WTC11 (cell line): ENCODE data around the gene SAC3D1. TPM values are rescaled to one million over a fixed set of nuclear protein-coding genes. Genes with fewer than 3 reads are reported as not detected.

Source experiments
- ATAC-seq: fragments of 200-7000 bp; cut with Tn5 transposase; 2 replicates; pipeline ENCODE4 v1.10.0; 2021; ENCODE audit warnings: mild to moderate bottlenecking, moderate library complexity
- CTCF ChIA-PET: fragments of 300-600 bp; sonication (Branson Sonifier 250); formaldehyde crosslinking; loops from one replicate; lab custom pipeline; 2021; ENCODE audit warnings: antibody characterized with exemption; lab: Charles Lee
- POLR2A ChIA-PET: fragments of 350-600 bp; sonication (Branson Sonifier 250); formaldehyde crosslinking; loops from one replicate; lab custom pipeline; 2021; ENCODE audit warnings: antibody characterized with exemption; lab: Charles Lee
- DNase-seq: peaks from one replicate; pipeline ENCODE4 v3.0.0; 2021; ENCODE audit warnings: low spot score
- H3K27ac Mint-ChIP-seq: 2 replicates; pipeline ENCODE4 v1.8.0; 2021; ENCODE audit warnings: mixed read lengths
- H3K27me3 Mint-ChIP-seq: 2 replicates; pipeline ENCODE4 v1.8.0; 2021; ENCODE audit warnings: low read depth, mild to moderate bottlenecking, moderate library complexity, mixed read lengths
- H3K36me3 Mint-ChIP-seq: 2 replicates; pipeline ENCODE4 v1.8.0; 2021; ENCODE audit warnings: mixed read lengths
- H3K4me1 Mint-ChIP-seq: 2 replicates; pipeline ENCODE4 v1.8.0; 2022; ENCODE audit warnings: mixed read lengths
- H3K4me3 Mint-ChIP-seq: 2 replicates; pipeline ENCODE4 v1.8.0; 2021; ENCODE audit warnings: mild to moderate bottlenecking, moderate library complexity, mixed read lengths
- H3K9me3 Mint-ChIP-seq: 2 replicates; pipeline ENCODE4 v1.8.0; 2021; ENCODE audit warnings: mixed read lengths
- ATF1 ChIP-seq: sonication (generic); formaldehyde crosslinking; IDR thresholded peaks from 2 replicates; pipeline ENCODE4 v1.8.1; 2023; ENCODE audit warnings: mild to moderate bottlenecking, moderate library complexity, missing genetic modification reagents
- ELF4 ChIP-seq: sonication (generic); formaldehyde crosslinking; IDR thresholded peaks from 2 replicates; pipeline ENCODE4 v1.8.1; 2022; ENCODE audit warnings: low read depth, mild to moderate bottlenecking, moderate library complexity, missing genetic modification reagents
- EMX1 ChIP-seq: fragments of 250-450 bp; sonication (Bioruptor Pico); IDR thresholded peaks from 2 replicates; pipeline ENCODE4 v1.8.0; 2021; ENCODE audit warnings: mild to moderate bottlenecking
- HMGXB4 ChIP-seq: sonication (generic); formaldehyde crosslinking; IDR thresholded peaks from 2 replicates; pipeline ENCODE4 v1.8.1; 2023; ENCODE audit warnings: mild to moderate bottlenecking, moderate library complexity, missing genetic modification reagents
- KAT7 ChIP-seq: sonication (generic); formaldehyde crosslinking; IDR thresholded peaks from 2 replicates; pipeline ENCODE4 v1.8.1; 2023; ENCODE audit warnings: missing genetic modification reagents, mild to moderate bottlenecking, borderline replicate concordance
- PRRX2 ChIP-seq: fragments of 250-450 bp; sonication (Bioruptor Pico); IDR thresholded peaks from 2 replicates; pipeline ENCODE4 v1.8.0; 2021; ENCODE audit warnings: mild to moderate bottlenecking
- TCF7 ChIP-seq: sonication (generic); formaldehyde crosslinking; IDR thresholded peaks from 2 replicates; pipeline ENCODE4 v1.8.0; 2022; ENCODE audit warnings: mild to moderate bottlenecking, low read depth, missing genetic modification reagents, moderate library complexity
- USF2 ChIP-seq: sonication (generic); formaldehyde crosslinking; IDR thresholded peaks from 2 replicates; pipeline ENCODE4 v1.8.1; 2023; ENCODE audit warnings: mild to moderate bottlenecking, missing genetic modification reagents, moderate library complexity
- ZBTB21 ChIP-seq: sonication (generic); formaldehyde crosslinking; IDR thresholded peaks from 2 replicates; pipeline ENCODE4 v1.8.1; 2023; ENCODE audit warnings: mild to moderate bottlenecking, missing genetic modification reagents, borderline replicate concordance
- ZNF232 ChIP-seq: sonication (generic); formaldehyde crosslinking; IDR thresholded peaks from 2 replicates; pipeline ENCODE4 v1.8.0; 2022; ENCODE audit warnings: mild to moderate bottlenecking, missing genetic modification reagents
- ZNF317 ChIP-seq: sonication (generic); formaldehyde crosslinking; IDR thresholded peaks from 2 replicates; pipeline ENCODE4 v1.8.1; 2023; ENCODE audit warnings: low read depth, mild to moderate bottlenecking, moderate library complexity, missing genetic modification reagents, borderline replicate concordance
- ZNF416 ChIP-seq: fragments of 250-450 bp; sonication (Bioruptor Pico); IDR thresholded peaks from 2 replicates; pipeline ENCODE4 v1.9.0; 2021; ENCODE audit warnings: mild to moderate bottlenecking, inconsistent platforms
- total RNA-seq: library from RNA; stranded (reverse); gene quantifications from 3 replicates; pipeline ENCODE4 v1.2.3, GENCODE V29; 2021
- TF ChIP-seq, protein P1 (sequence below): fragments of 250-450 bp; sonication (Bioruptor Pico); conservative IDR thresholded peaks from 2 replicates; pipeline ENCODE4 v1.9.0; 2021; ENCODE audit warnings: mild to moderate bottlenecking
- TF ChIP-seq, protein P2 (sequence below): sonication (generic); formaldehyde crosslinking; conservative IDR thresholded peaks from 2 replicates; pipeline ENCODE4 v1.8.1; 2022; ENCODE audit warnings: mild to moderate bottlenecking, missing genetic modification reagents
- TF ChIP-seq, protein P3 (sequence below): fragments of 250-450 bp; sonication (Bioruptor Pico); IDR thresholded peaks from 2 replicates; pipeline ENCODE4 v2.1.2; 2022; ENCODE audit warnings: mild to moderate bottlenecking, moderate library complexity

SAC3D1 gene
- total RNA-seq, 1 experiment from 2014 or later: 26.2 TPM

GRCh38 chr11:65053827-65054508 is 13.0 kb downstream of the SAC3D1 start:
- Mint-ChIP-seq H3K36me3 (no peaks in the 10 kb centered on the region), H3K27ac (peak overlapping the region; percentile 24), H3K27me3 (no peaks in the 10 kb centered on the region; the same call in 1 of the 2 replicates), H3K9me3 (no peaks in the 10 kb centered on the region), H3K4me1 (no peaks in the 10 kb centered on the region), H3K4me3 (no peak overlapping the region)
- no peak for ATAC-seq
- TF ChIP-seq, protein P1, sequence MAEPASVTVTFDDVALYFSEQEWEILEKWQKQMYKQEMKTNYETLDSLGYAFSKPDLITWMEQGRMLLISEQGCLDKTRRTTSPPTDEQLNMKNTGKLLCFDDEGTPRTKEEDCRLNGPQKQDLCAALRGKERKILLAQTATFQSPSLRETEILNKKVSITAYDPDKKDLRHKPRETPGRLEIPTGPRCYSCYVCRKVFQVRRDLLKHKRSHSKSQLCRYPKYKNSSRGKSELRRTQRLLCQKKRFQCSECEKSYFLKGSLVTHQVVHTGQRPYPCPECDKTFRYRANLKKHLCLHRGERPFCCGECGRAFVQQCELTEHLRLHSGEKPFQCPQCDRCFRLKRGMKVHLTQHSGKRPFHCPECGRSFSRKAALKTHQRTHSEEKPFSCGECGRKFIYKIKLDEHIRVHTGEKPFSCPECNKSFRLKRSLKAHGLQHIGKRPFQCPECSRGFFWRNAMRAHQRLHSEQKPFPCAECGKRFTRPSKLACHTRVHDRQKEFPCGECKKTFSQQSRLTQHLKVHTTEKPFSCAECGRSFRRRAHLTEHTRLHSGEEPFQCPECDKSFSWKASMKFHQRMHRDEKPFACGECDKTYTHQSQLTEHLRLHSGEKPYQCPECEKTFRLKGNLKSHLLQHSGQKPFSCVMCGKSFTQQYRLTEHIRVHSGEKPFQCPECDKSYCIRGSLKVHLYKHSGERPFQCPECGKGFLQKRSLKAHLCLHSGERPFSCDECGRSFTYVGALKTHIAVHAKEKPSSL: no peak
- TF ChIP-seq ZBTB21 (no peak), ATF1 (no peak)
- no peak for DNase-seq
- POLR2A ChIA-PET: no interaction called here
- CTCF ChIA-PET: no interaction called here

- no peak for TF ChIP-seq EMX1 (CRISPR knock-in tag)
- TF ChIP-seq ZNF416 (CRISPR knock-in tag): no peak
- TF ChIP-seq, protein P2, sequence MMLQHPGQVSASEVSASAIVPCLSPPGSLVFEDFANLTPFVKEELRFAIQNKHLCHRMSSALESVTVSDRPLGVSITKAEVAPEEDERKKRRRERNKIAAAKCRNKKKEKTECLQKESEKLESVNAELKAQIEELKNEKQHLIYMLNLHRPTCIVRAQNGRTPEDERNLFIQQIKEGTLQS (CRISPR knock-in tag): no peak
- TF ChIP-seq ELF4 (CRISPR knock-in tag): no peak
- no peak for TF ChIP-seq ZBTB21
- TF ChIP-seq TCF7 (CRISPR knock-in tag): no peak
- TF ChIP-seq ZNF317: no peak
- no peak for TF ChIP-seq ATF1
- no peak for TF ChIP-seq KAT7 (CRISPR knock-in tag)
- TF ChIP-seq USF2: no peak
- TF ChIP-seq ZNF232 (CRISPR knock-in tag): no peak
- TF ChIP-seq, protein P3, sequence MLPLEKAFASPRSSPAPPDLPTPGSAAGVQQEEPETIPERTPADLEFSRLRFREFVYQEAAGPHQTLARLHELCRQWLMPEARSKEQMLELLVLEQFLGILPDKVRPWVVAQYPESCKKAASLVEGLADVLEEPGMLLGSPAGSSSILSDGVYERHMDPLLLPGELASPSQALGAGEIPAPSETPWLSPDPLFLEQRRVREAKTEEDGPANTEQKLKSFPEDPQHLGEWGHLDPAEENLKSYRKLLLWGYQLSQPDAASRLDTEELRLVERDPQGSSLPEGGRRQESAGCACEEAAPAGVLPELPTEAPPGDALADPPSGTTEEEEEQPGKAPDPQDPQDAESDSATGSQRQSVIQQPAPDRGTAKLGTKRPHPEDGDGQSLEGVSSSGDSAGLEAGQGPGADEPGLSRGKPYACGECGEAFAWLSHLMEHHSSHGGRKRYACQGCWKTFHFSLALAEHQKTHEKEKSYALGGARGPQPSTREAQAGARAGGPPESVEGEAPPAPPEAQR (CRISPR knock-in tag): no peak
- no peak for TF ChIP-seq PRRX2 (CRISPR knock-in tag)
- TF ChIP-seq, all 79 proteins: peak for 0
- CTCF ChIA-PET: no interaction called here
- DNase-seq (no peak), ATAC-seq (no peak)
- Mint-ChIP-seq H3K27ac (no peak overlapping the region), H3K4me1 (no peaks in the 10 kb centered on the region), H3K27me3 (no peaks in the 10 kb centered on the region; the same call in 1 of the 2 replicates), H3K4me3 (no peak overlapping the region), H3K36me3 (no peaks in the 10 kb centered on the region), H3K9me3 (no peaks in the 10 kb centered on the region)
- POLR2A ChIA-PET: no interaction called here
These were observed 14.5 kb downstream of the SAC3D1 start for GRCh38 chr11:65055538-65055937.

DNA sequence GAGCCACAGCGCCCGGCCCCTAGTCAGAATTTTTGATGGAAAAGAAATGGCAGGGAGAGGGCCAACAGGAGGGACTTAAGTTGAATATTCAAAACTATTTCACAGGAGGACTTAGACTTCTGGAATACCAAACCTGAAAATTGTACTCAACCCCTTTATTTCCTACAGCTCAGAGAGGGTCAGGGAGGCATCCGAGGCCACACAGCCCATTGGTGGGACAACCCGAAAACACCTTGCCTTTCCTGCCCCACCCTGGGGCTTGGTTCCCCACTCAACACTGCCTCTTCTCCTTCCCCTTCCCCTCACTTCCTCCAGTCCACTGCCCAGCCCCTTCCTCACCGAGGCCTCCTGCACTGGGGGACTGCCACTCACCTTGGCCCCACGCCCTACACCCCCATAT is 16.0 kb downstream of the SAC3D1 start:
- TF ChIP-seq HMGXB4 (CRISPR knock-in tag): no peak
- ChIA-PET POLR2A (interaction anchor here (0.5 to 0.7 kb wide), 2 partner anchors 54 to 196 kb away, joined by 3 read pairs; no protein-coding TSS in a partner anchor), CTCF (interaction anchor here (0.7 kb wide), 2 partner anchors 9 to 43 kb away, joined by 3 read pairs; partner anchors contain the start of gene ARL2)
- DNase-seq (no peak), ATAC-seq (no peak)
- Mint-ChIP-seq H3K4me3 (no peak overlapping the region), H3K36me3 (no peaks in the 10 kb centered on the region), H3K27ac (no peak overlapping the region), H3K9me3 (no peaks in the 10 kb centered on the region), H3K4me1 (peaks cover 2% of the 10 kb centered on the region), H3K27me3 (no peaks in the 10 kb centered on the region; the same call in 1 of the 2 replicates)
